NCI-H446 (cell line): ENCODE results near the gene POU5F1.

Experiments used
- DNase-seq, 2 experiments: peaks; one replicate each; lab custom pipeline; 2025; lab: John Stamatoyannopoulos, UW

The POU5F1 gene

DNA sequence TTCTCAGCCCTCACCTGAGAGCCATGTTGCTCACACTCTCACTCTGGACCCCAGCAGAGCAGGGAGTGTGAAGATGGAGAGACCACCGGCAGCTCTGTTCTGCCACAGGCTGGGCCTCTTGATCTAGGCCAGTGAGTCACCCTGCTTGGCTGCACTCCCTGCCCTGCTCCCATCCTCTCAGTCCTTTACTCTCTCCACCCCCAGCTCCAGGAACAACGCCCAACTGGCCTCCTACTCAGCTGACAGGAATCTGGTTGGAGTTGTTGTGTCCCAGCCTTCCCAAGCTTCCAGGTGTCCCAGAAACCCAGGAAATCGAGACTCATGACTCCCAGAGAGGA lies 56.0 kb downstream of the POU5F1 start, which contains the start of gene PSORS1C1:
TSS of gene PSORS1C1 (plus strand) at position 260 of the 338 bp plus-strand sequence. CDS start 14,833 bp downstream, outside the sequence.
- DNase-seq: peak in 1 of 2 experiments; percentile 49
